A673 (cell line): Measurements from ENCODE around the gene INAFM2.

Experiments
- EZH2 ChIP-seq: fragments of 200-600 bp; sonication (generic); IDR thresholded peaks from 2 replicates; pipeline ENCODE4 v1.6.1; 2017; ENCODE audit warnings: borderline replicate concordance, low read depth, mild to moderate bottlenecking, mixed read lengths, antibody characterized with exemption, low read length; ENCODE audit not compliant: poor library complexity, severe bottlenecking
- TF ChIP-seq, protein P1 (sequence below): fragments of 300-800, 200-600 bp; sonication (generic); conservative IDR thresholded peaks from 2 replicates; pipeline ENCODE4 v1.5.1; 2017; ENCODE audit warnings: low read depth, mild to moderate bottlenecking, antibody characterized with exemption, low read length, moderate library complexity, mixed read lengths

DNA sequence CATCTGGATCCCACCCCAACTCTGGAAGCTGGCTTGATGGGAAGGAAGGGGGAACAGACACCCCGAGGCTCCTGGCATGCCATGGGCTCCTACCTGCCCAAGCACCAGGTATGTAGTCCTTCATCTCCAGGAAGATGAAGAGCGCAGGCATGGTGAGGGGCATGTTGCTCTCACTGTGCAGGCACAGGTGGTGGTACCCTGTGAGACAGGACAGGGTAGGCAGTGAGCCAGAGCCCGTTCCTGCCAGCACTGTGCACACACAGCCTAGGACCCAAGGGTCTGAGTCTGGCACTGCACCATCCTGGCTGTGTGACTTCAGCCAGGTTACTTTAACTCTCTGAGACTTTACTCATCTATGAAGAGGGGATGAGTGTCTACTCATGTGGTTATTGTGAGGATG is 31.2 kb upstream of the INAFM2 start:
- TF ChIP-seq, protein P1, sequence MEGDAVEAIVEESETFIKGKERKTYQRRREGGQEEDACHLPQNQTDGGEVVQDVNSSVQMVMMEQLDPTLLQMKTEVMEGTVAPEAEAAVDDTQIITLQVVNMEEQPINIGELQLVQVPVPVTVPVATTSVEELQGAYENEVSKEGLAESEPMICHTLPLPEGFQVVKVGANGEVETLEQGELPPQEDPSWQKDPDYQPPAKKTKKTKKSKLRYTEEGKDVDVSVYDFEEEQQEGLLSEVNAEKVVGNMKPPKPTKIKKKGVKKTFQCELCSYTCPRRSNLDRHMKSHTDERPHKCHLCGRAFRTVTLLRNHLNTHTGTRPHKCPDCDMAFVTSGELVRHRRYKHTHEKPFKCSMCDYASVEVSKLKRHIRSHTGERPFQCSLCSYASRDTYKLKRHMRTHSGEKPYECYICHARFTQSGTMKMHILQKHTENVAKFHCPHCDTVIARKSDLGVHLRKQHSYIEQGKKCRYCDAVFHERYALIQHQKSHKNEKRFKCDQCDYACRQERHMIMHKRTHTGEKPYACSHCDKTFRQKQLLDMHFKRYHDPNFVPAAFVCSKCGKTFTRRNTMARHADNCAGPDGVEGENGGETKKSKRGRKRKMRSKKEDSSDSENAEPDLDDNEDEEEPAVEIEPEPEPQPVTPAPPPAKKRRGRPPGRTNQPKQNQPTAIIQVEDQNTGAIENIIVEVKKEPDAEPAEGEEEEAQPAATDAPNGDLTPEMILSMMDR, result no peak
- TF ChIP-seq EZH2, result no peak
